Transverse colon (tissue), 3 donors: ENCODE measurements around the gene SNRPF.

Source experiments
- POLR2A ChIP-seq: fragments of 450-650 bp; IDR thresholded peaks from one replicate; pipeline ENCODE4 v1.6.1; 2016; ENCODE audit warnings: antibody characterized with exemption, mild to moderate bottlenecking, moderate library complexity
- TF ChIP-seq, protein P1 (sequence below), 5 experiments: fragments of 200-600 bp in 3 of 5; fragments of 450-650 bp in 2 of 5; sonication (generic) in 3 of 5; IDR thresholded peaks; 1 replicate in 2 of 5; 2 replicates in 3 of 5; pipeline ENCODE4 v1.5.1; 2016 to 2017; ENCODE audit warnings: antibody characterized with exemption in 5 of 5, inconsistent platforms in 3 of 5, mild to moderate bottlenecking in 2 of 5, moderate library complexity in 1 of 5

DNA sequence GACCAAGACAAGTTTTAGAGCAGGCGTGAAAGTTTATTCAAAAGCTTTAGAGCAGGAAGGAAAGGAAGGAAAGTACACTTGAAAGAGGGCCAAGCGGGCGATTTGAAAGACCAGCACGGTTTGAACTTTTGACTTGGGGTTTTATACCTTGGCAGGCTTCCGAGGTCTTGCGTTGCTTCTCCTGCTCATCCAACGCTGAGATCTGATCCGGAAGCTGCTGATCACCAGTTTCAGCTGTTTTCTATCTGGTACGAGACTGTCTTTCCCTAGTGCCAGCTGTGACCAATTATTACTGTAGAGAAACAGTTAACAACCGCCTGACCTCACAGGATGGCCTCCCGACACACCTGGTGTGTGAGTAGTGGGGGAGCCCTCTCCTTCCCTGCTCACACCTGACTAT, 20.6 kb upstream of the SNRPF start:
- TF ChIP-seq POLR2A = no peak
- TF ChIP-seq, protein P1, sequence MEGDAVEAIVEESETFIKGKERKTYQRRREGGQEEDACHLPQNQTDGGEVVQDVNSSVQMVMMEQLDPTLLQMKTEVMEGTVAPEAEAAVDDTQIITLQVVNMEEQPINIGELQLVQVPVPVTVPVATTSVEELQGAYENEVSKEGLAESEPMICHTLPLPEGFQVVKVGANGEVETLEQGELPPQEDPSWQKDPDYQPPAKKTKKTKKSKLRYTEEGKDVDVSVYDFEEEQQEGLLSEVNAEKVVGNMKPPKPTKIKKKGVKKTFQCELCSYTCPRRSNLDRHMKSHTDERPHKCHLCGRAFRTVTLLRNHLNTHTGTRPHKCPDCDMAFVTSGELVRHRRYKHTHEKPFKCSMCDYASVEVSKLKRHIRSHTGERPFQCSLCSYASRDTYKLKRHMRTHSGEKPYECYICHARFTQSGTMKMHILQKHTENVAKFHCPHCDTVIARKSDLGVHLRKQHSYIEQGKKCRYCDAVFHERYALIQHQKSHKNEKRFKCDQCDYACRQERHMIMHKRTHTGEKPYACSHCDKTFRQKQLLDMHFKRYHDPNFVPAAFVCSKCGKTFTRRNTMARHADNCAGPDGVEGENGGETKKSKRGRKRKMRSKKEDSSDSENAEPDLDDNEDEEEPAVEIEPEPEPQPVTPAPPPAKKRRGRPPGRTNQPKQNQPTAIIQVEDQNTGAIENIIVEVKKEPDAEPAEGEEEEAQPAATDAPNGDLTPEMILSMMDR (IDR thresholded peaks at IDR 0.05) = no peak
